ENCODE data around the gene CD40. TPM values are rescaled to one million over a fixed set of nuclear protein-coding genes. Genes with fewer than 3 reads are reported as not detected.

CD40 gene
- 1 to 10 TPM; 2.3 to 2.4 TPM for total RNA-seq

GRCh38 chr20:46117704-46118467 is at the start of gene CD40:
CD40 (plus strand) TSS chr20:46118314; CDS start chr20:46118344, 30 bp downstream.

GRCh38 chr20:46089417-46090388 is 28.4 kb upstream of the CD40 start, which contains the start of gene NCOA5:
NCOA5 (minus strand) TSS chr20:46089962; CDS start chr20:46079424, 10,538 bp downstream.

Other genes starting within 250 kb of the CD40 start
- gene ZSWIM1, start 237.1 kb upstream of the CD40 start, total RNA-seq: 10 to 100 TPM in 1 of 2 donors, 1 to 10 TPM in 1; 10.0 to 10.7 TPM
- gene SPATA25, start 230.7 kb upstream of the CD40 start, total RNA-seq: under 1 TPM in 1 of 2 donors, not detected in 1; 0.69 TPM
- gene NEURL2, start 227.1 kb upstream of the CD40 start, total RNA-seq: 1 to 10 TPM; 3.3 to 4.1 TPM
- 10 to 100 TPM; 89.8 to 92.9 TPM for gene CTSA, start 227.0 kb upstream of the CD40 start, total RNA-seq
- 10 to 100 TPM; 41.3 to 52.0 TPM for gene PLTP, start 206.2 kb upstream of the CD40 start, total RNA-seq
- gene PCIF1, start 183.6 kb upstream of the CD40 start, total RNA-seq: 10 to 100 TPM; 12.7 to 13.8 TPM
- 10 to 100 TPM; 14.0 to 16.5 TPM for gene ZNF335, start 146.1 kb upstream of the CD40 start, total RNA-seq
- not detected for gene MMP9, start 109.4 kb upstream of the CD40 start, total RNA-seq
- not detected for gene SLC12A5, start 89.1 kb upstream of the CD40 start, total RNA-seq
- 10 to 100 TPM; 14.1 to 17.3 TPM for gene NCOA5, start 28.4 kb upstream of the CD40 start, total RNA-seq
- not detected for gene CDH22, start 190.2 kb downstream of the CD40 start, total RNA-seq